DND-41 (cell line): ENCODE results near the gene KCNA1.

Experiments
- ATAC-seq: fragments of 200-7000 bp; cut with Tn5 transposase; 3 replicates; pipeline ENCODE4 v1.9.1; 2021; ENCODE audit warnings: low read depth; ENCODE audit not compliant: insufficient read depth
- DNase-seq: peaks from one replicate; pipeline ENCODE4 v3.0.0-alpha.2; 2020
- H2AFZ ChIP-seq: 2 replicates; pipeline ENCODE4 v1.6.0; 2012; ENCODE audit warnings: low read depth, low read length
- H3K27ac ChIP-seq: 2 replicates; pipeline ENCODE4 v1.5.1; 2012; ENCODE audit warnings: low read length, inconsistent platforms
- H3K27me3 ChIP-seq: fragments of 200-600 bp; sonication (generic); 2 replicates; pipeline ENCODE4 v1.6.0; 2012; ENCODE audit warnings: low read length, mild to moderate bottlenecking, inconsistent platforms; ENCODE audit not compliant: insufficient read depth, poor library complexity
- H3K36me3 ChIP-seq: 2 replicates; pipeline ENCODE4 v1.5.1; 2012; ENCODE audit warnings: low read length, inconsistent platforms; ENCODE audit not compliant: insufficient read depth
- H3K4me1 ChIP-seq: 2 replicates; pipeline ENCODE4 v1.5.1; 2012; ENCODE audit warnings: mild to moderate bottlenecking, low read length; ENCODE audit not compliant: insufficient read depth
- H3K4me2 ChIP-seq: 2 replicates; pipeline ENCODE4 v1.6.0; 2012; ENCODE audit warnings: mild to moderate bottlenecking, moderate library complexity, low read length, inconsistent platforms; ENCODE audit not compliant: insufficient read depth
- H3K4me3 ChIP-seq, 2 experiments: fragments of 200-600 bp in 1 of 2; shearing (Covaris generic) in 1 of 2; 2 replicates each; pipeline ENCODE4 v1.5.1; 2012 to 2016; ENCODE audit warnings: inconsistent platforms in 2 of 2, low read length in 2 of 2, mild to moderate bottlenecking in 2 of 2, low read depth in 1 of 2, moderate library complexity in 1 of 2
- H3K79me2 ChIP-seq: 2 replicates; pipeline ENCODE4 v1.6.0; 2012; ENCODE audit warnings: low read length, inconsistent platforms; ENCODE audit not compliant: insufficient read depth
- H3K9ac ChIP-seq: 2 replicates; pipeline ENCODE4 v1.6.0; 2012; ENCODE audit warnings: low read depth, mild to moderate bottlenecking, inconsistent platforms, low read length, moderate library complexity
- H3K9me3 ChIP-seq: 2 replicates; pipeline ENCODE4 v1.5.1; 2012; ENCODE audit warnings: low read length, moderate library complexity, mild to moderate bottlenecking, inconsistent platforms; ENCODE audit not compliant: insufficient read depth, severe bottlenecking
- H4K20me1 ChIP-seq: 2 replicates; pipeline ENCODE4 v1.6.0; 2012; ENCODE audit warnings: low read length; ENCODE audit not compliant: insufficient read depth
- CTCF ChIP-seq: IDR thresholded peaks from 2 replicates; pipeline ENCODE4 v1.5.1; 2012; ENCODE audit warnings: borderline replicate concordance, low read length, moderate library complexity, mild to moderate bottlenecking; ENCODE audit not compliant: poor library complexity, severe bottlenecking; ENCODE audit errors: extremely low read depth
- EZH2 ChIP-seq: IDR thresholded peaks from 3 replicates; pipeline ENCODE4 v1.6.1; 2012; ENCODE audit warnings: borderline replicate concordance, low read depth, mild to moderate bottlenecking, moderate library complexity, low read length, inconsistent platforms; ENCODE audit not compliant: severe bottlenecking

The KCNA1 gene

GRCh38 chr12:4956054-4956453 lies 46.3 kb downstream of the KCNA1 start:
- ATAC-seq (no peak), DNase-seq (no peak)
- Histone ChIP-seq H3K4me1 (no peaks in the 10 kb centered on the region), H3K27ac (no peak overlapping the region), H3K36me3 (no peaks in the 10 kb centered on the region), H3K9me3 (no peaks in the 10 kb centered on the region), H4K20me1 (no peaks in the 10 kb centered on the region; the same call in 1 of the 2 replicates), H3K4me3 (no peak overlapping the region), H3K4me2 (no peak overlapping the region), H3K79me2 (no peaks in the 10 kb centered on the region), H3K27me3 (peaks cover 65% of the 10 kb centered on the region), H2AFZ (no peak overlapping the region; the same call in 1 of the 2 replicates), H3K9ac (no peak overlapping the region)
- TF ChIP-seq EZH2 (no peak), CTCF (no peak)

GRCh38 chr12:4956968-4957367 lies 47.3 kb downstream of the KCNA1 start:
- TF ChIP-seq CTCF (no peak), EZH2 (no peak)
- H4K20me1 ChIP-seq, result no peaks in the 10 kb centered on the region; the same call in 1 of the 2 replicates
- ATAC-seq, result no peak
- peaks cover 68% of the 10 kb centered on the region for H3K27me3 ChIP-seq
- no peak overlapping the region for H3K27ac ChIP-seq
- DNase-seq, result no peak
- H3K79me2 ChIP-seq, result no peaks in the 10 kb centered on the region
- no peak overlapping the region for H3K4me3 ChIP-seq
- H3K9ac ChIP-seq, result no peak overlapping the region
- no peak overlapping the region for H3K4me2 ChIP-seq
- H3K9me3 ChIP-seq, result no peaks in the 10 kb centered on the region
- no peak overlapping the region for H2AFZ ChIP-seq
- no peaks in the 10 kb centered on the region for H3K36me3 ChIP-seq
- no peaks in the 10 kb centered on the region for H3K4me1 ChIP-seq

GRCh38 chr12:4957761-4958160 lies 48.1 kb downstream of the KCNA1 start:
- Histone ChIP-seq H2AFZ (no peak overlapping the region), H3K27me3 (peaks cover 70% of the 10 kb centered on the region)

More at GRCh38 chr12:4957761-4958160, 48.1 kb downstream of the KCNA1 start:
- Histone ChIP-seq H4K20me1 (no peaks in the 10 kb centered on the region; the same call in 1 of the 2 replicates), H3K9me3 (no peaks in the 10 kb centered on the region), H3K4me3 (no peak overlapping the region), H3K36me3 (no peaks in the 10 kb centered on the region), H3K4me2 (no peak overlapping the region), H3K27ac (no peak overlapping the region), H3K79me2 (no peaks in the 10 kb centered on the region), H3K9ac (no peak overlapping the region), H3K4me1 (no peaks in the 10 kb centered on the region)
- TF ChIP-seq CTCF (no peak), EZH2 (no peak)
- ATAC-seq, result no peak
- DNase-seq, result no peak
